ENCODE results near the gene ASTN2. TPM values are rescaled to one million over a fixed set of nuclear protein-coding genes. Genes with fewer than 3 reads are reported as not detected.

Gene ASTN2
- total RNA-seq, 2 donors from 2014 or later: 113 to 153 TPM

- Histone ChIP-seq H3K4me1 (replicated peaks) (peaks cover 5% of the 10 kb centered on the region), H3K9me3 (no peaks in the 10 kb centered on the region), H3K36me3 (no peaks in the 10 kb centered on the region), H3K27me3 (replicated peaks; ENCODE audit: insufficient read depth) (no peaks in the 10 kb centered on the region), H3K4me3 (no peak overlapping the region), H3K27ac (peak overlapping the region; percentile 8 to 41)
- peak; percentile 18 for DNase-seq (ENCODE audit: low spot score)
- intact Hi-C loops (cut with DNase I): no loop called here
- 78% methylated on average over 2 of the region's 2 CpGs for WGBS
- TF ChIP-seq CTCF (IDR thresholded peaks at IDR 0.05) (no peak), POLR2A (IDR thresholded peaks at IDR 0.05) (no peak), POLR2AphosphoS5 (IDR thresholded peaks at IDR 0.05) (peak; percentile 53)
These were observed 112.4 kb downstream of the ASTN2 start for GRCh38 chr9:117302487-117302886.

- peaks cover 5% of the 10 kb centered on the region for H3K4me1 ChIP-seq (replicated peaks)
- WGBS: 62% methylated on average over 4 of the region's 4 CpGs
- no peaks in the 10 kb centered on the region for H3K9me3 ChIP-seq
- no peak overlapping the region for H3K4me3 ChIP-seq
- DNase-seq (ENCODE audit: low spot score): no peak
- TF ChIP-seq POLR2A (IDR thresholded peaks at IDR 0.05): no peak
- TF ChIP-seq POLR2AphosphoS5 (IDR thresholded peaks at IDR 0.05): no peak
- TF ChIP-seq CTCF (IDR thresholded peaks at IDR 0.05): no peak
- no peaks in the 10 kb centered on the region for H3K27me3 ChIP-seq (replicated peaks; ENCODE audit: insufficient read depth)
- H3K27ac ChIP-seq: no peak overlapping the region
- intact Hi-C loops (cut with DNase I): no loop called here
- no peaks in the 10 kb centered on the region for H3K36me3 ChIP-seq
These were observed 114.3 kb downstream of the ASTN2 start for GRCh38 chr9:117300371-117301110.

DNA sequence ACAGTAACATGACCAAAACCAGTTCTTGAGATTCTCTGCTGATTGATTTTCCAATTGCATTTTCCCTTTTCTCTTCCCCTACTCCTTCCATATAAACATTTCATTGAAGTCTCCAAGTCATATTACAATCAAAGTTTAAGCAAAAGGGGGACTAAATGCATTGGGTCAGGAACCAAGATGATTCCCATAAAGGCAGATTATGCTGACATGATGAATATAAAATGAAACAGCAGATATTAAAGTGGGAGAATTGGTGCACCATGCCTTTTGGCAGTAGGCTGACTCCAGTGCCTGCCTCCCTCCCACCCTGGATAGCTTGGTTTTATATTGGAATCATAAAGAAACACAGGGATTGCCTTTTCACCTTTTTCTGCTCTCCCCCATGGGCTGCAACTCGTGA is 118.4 kb downstream of the ASTN2 start:
- no peak for DNase-seq (ENCODE audit: low spot score)
- Histone ChIP-seq H3K36me3 (no peaks in the 10 kb centered on the region), H3K4me1 (replicated peaks) (peaks cover 7% of the 10 kb centered on the region), H3K27me3 (replicated peaks; ENCODE audit: insufficient read depth) (no peaks in the 10 kb centered on the region), H3K4me3 (no peak overlapping the region), H3K9me3 (no peaks in the 10 kb centered on the region), H3K27ac (no peak overlapping the region)
- TF ChIP-seq POLR2AphosphoS5 (IDR thresholded peaks at IDR 0.05) (no peak), CTCF (IDR thresholded peaks at IDR 0.05) (no peak), POLR2A (IDR thresholded peaks at IDR 0.05) (no peak)
- intact Hi-C loops (cut with DNase I): no loop called here
- 83% methylated on average over 1 of the region's 1 CpG for WGBS

DNA sequence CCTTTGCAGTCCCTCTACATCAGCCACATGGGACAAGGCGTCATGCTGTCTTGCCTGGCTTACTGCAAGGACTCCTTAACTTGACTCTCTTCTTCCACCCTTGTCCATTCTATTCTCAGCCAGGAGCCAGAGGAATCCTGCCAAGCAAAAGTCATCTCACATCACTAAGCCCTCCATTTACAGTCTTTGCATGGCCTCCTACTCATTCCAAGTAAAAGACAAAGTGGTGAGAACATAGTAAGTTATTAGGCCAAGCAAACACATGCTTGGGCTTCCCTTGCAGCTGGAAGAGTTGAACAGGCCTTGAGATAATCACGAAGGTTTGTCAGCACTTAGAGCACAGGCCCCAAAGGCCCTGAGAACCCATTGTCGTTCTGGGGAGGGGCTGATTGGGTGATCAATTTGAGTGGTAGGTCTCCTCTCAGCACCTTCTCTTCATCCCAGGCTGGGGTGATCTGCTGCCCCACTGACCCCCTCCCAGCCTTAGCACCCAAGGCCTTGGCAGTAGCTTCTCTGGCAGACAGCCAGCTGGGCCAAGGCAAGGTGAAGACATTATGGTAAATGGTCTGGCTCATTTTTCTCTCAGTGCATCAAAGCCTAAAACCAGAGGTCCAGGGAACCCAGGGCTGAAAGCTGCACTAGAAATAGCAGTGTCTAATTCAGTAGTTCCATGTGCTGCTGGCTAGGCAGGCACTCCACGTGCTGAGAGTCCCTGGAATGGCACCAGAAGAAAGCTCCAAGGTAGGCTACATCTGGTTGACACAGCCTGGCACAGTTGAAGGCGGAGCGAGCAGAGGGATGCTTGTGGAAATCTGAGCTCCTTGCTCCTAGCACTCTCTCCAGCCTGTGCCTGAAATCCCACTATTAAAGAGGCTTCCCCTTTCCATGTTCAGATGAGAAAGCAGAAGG is 121.4 kb downstream of the ASTN2 start:
- no peak overlapping the region for H3K4me3 ChIP-seq
- H3K27ac ChIP-seq: peak overlapping the region; percentile 53 to 77
- no peak for DNase-seq (ENCODE audit: low spot score)
- TF ChIP-seq POLR2AphosphoS5 (IDR thresholded peaks at IDR 0.05): no peak
- H3K27me3 ChIP-seq (replicated peaks; ENCODE audit: insufficient read depth): no peaks in the 10 kb centered on the region
- H3K4me1 ChIP-seq (replicated peaks): peaks cover 7% of the 10 kb centered on the region
- intact Hi-C loops (cut with DNase I): no loop called here
- H3K36me3 ChIP-seq: no peaks in the 10 kb centered on the region
- WGBS: 74% methylated on average over 5 of the region's 6 CpGs
- H3K9me3 ChIP-seq: no peaks in the 10 kb centered on the region

GRCh38 chr9:117290856-117291622 is 123.8 kb downstream of the ASTN2 start:
- Histone ChIP-seq H3K27ac (no peak overlapping the region), H3K9me3 (no peaks in the 10 kb centered on the region), H3K36me3 (no peaks in the 10 kb centered on the region), H3K4me1 (replicated peaks) (peaks cover 7% of the 10 kb centered on the region), H3K27me3 (replicated peaks; ENCODE audit: insufficient read depth) (no peaks in the 10 kb centered on the region), H3K4me3 (no peak overlapping the region)
- intact Hi-C loops (cut with DNase I): no loop called here
- WGBS: 89% methylated on average over 14 of the region's 14 CpGs
- TF ChIP-seq CTCF (IDR thresholded peaks at IDR 0.05) (no peak), POLR2AphosphoS5 (IDR thresholded peaks at IDR 0.05) (no peak), POLR2A (IDR thresholded peaks at IDR 0.05) (no peak)
- no peak for DNase-seq (ENCODE audit: low spot score)

Measured in prostate gland (tissue), 2 donors.